Psoas muscle (tissue), 8 donors: ENCODE measurements around the gene ADAM29. TPM values are rescaled to one million over a fixed set of nuclear protein-coding genes. Genes with fewer than 3 reads are reported as not detected.

ENCODE experiments used
- ATAC-seq, 4 donors: fragments of 200-7000 bp; cut with Tn5 transposase; one replicate each; pipeline ENCODE4 v1.9.1; 2020; ENCODE audit warnings: moderate library complexity in 3 of 4, mild to moderate bottlenecking in 2 of 4
- DNase-seq, 2 donors: peaks; one replicate each; pipeline ENCODE4 v3.0.0-alpha.2; 2020
- H3K27ac ChIP-seq: fragments of 200-600 bp; one replicate; pipeline ENCODE4 v1.8.0; 2022
- H3K27me3 ChIP-seq, 3 donors: fragments of 200-600 bp in 1 of 3; one replicate each; pipeline versions ENCODE4 v1.6.1 to v1.8.0; 2013 to 2022; ENCODE audit warnings: low read length in 2 of 3, mild to moderate bottlenecking in 2 of 3, moderate library complexity in 1 of 3; ENCODE audit not compliant: insufficient read depth in 3 of 3
- H3K36me3 ChIP-seq, 2 donors: fragments of 200-600 bp in 1 of 2; one replicate each; pipeline versions ENCODE4 v1.6.1 to v1.8.0; 2013 to 2022; ENCODE audit warnings: low read depth in 1 of 2, mild to moderate bottlenecking in 1 of 2, moderate library complexity in 1 of 2; ENCODE audit not compliant: insufficient read depth in 1 of 2
- H3K4me1 ChIP-seq: fragments of 200-600 bp; one replicate; pipeline ENCODE4 v1.8.0; 2022
- H3K4me3 ChIP-seq: fragments of 200-600 bp; one replicate; pipeline ENCODE4 v1.8.0; 2022; ENCODE audit warnings: mild to moderate bottlenecking
- H3K9me3 ChIP-seq: fragments of 200-600 bp; one replicate; pipeline ENCODE4 v1.8.0; 2022
- CTCF ChIP-seq: fragments of 200-600 bp; IDR thresholded peaks from one replicate; pipeline ENCODE4 v1.8.0; 2022; ENCODE audit warnings: antibody characterized with exemption
- WGBS, 3 donors: extraction: QIAGEN DNeasy Blood & Tissue Kit; methylation state at CpG; one replicate each; pipeline versions ENCODE4 v1.1.6 to v1.1.7; 2013; 5-methylcytosine and 5-hydroxymethylcytosine counted together
- intact Hi-C, 2 donors: fragments of 100-400 bp; cut with DNase I; formaldehyde crosslinking; loops; one replicate each; pipeline versions ENCODE4 v1.11.0 to v1.14.2; 2022
- polyA plus RNA-seq, 3 donors: library from polyadenylated mRNA; stranded (reverse); fragments of 200-250 nt; gene quantifications; one replicate each; pipeline ENCODE4 v1.2.3, GENCODE V29; 2013
- total RNA-seq, 4 donors: library from RNA; stranded (reverse); fragmentation: NEBNext Ultra II Directional in 2 of 4; extraction: Animal tissue kit (Norgen Biotek cat#: 25700) in 2 of 4; gene quantifications; one replicate each; pipeline versions ENCODE4 v1.2.1 to v1.2.4, GENCODE V29; 2021 to 2023
- donor health status: healthy with polysubstance abuse.
- donor health status: DM: no; HTN: no; CAD: no; lungs with moderate emphysema.
- donor health status: Bipolar disorder and iron deficiency.
- donor health status: healthy.
- donor health status: DM: yes; HTN: yes; CAD: no.
- donor health status: DM: no; HTN: no; CAD: no.
- donor health status: DM: no; HTN: no; CAD: no.
- donor health status: DM: yes; HTN: yes; CAD: no.

Gene ADAM29
- total and polyA plus RNA-seq, 7 donors: not detected

DNA sequence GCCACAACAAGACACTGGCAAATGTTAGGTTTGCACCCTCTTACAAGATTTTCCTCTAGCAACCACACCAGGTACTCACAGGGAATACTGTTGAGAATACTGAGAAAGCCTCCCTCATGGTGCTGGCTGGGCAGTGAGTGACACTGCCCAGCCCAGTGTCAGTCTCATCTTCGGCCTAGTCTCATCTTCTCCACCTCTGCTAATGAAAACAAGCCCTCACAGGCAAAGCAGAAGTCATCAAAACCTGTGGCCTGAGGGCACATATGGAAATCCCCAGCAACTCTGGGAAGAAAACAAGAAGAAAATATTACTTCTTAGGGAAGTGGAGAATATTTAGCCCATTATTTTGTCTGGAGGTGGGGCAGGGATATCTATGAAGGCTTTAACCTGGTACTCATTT, 7.9 kb upstream of the ADAM29 start:
- Histone ChIP-seq H3K36me3 (no peaks in the 10 kb centered on the region), H3K4me1 (no peaks in the 10 kb centered on the region), H3K4me3 (no peak overlapping the region), H3K27ac (no peak overlapping the region), H3K27me3 (no peaks in the 10 kb centered on the region), H3K9me3 (no peaks in the 10 kb centered on the region)
- no peak for TF ChIP-seq CTCF
- ATAC-seq (no peak), DNase-seq (no peak)
- 57 to 72% (median 62%) methylated on average over 1 of the region's 1 CpG for WGBS, 3 donors
- intact Hi-C loops: no loop called here

GRCh38 chr4:174912919-174913543, 5.1 kb upstream of the ADAM29 start:
- no peak for DNase-seq
- intact Hi-C loops: no loop called here
- ATAC-seq: no peak
- H3K9me3 ChIP-seq: no peaks in the 10 kb centered on the region
- no peak for TF ChIP-seq CTCF
- H3K4me1 ChIP-seq: no peaks in the 10 kb centered on the region
- H3K27ac ChIP-seq: no peak overlapping the region
- no peaks in the 10 kb centered on the region for H3K36me3 ChIP-seq
- no peaks in the 10 kb centered on the region for H3K27me3 ChIP-seq
- H3K4me3 ChIP-seq: no peak overlapping the region
- 77 to 80% (median 79%) methylated on average over 3 of the region's 3 CpGs for WGBS, 3 donors

DNA sequence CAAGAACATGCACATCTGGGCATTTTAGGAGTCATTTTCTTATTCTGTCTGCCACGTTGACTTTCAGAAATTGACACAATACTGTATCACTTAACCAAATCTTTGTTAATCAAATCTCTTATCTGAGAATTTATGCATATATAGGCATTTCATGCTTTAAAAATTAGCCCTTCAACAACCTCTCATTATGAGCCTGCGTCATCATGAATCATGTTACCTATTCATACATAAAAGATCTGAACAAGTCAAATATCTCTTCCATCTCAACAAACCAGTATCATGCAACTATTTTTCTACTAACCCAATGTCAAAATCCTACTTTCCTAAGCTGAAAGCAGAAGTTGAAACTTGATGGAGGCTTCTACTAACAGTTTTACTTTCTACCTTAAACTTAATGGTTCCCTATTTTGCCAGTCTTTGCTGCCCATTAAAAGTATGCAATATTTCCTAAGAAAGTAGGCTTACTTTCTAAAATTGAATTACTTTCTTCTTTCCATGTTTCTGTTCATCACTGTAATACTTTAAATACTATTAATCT, 1.8 kb downstream of the ADAM29 start:
- Histone ChIP-seq H3K9me3 (no peaks in the 10 kb centered on the region), H3K27me3 (no peaks in the 10 kb centered on the region), H3K4me3 (no peak overlapping the region), H3K4me1 (no peaks in the 10 kb centered on the region), H3K27ac (no peak overlapping the region), H3K36me3 (no peaks in the 10 kb centered on the region)
- intact Hi-C loops: no loop called here
- ATAC-seq: no peak
- DNase-seq: no peak
- 63 to 72% (median 69%) methylated on average over 2 of the region's 2 CpGs for WGBS, 3 donors
- TF ChIP-seq CTCF: no peak

- no peak for TF ChIP-seq CTCF
These were observed 8.8 kb downstream of the ADAM29 start for GRCh38 chr4:174926958-174927357.

GRCh38 chr4:174928174-174928573, 10.0 kb downstream of the ADAM29 start:
- no peak for TF ChIP-seq CTCF
- WGBS, 3 donors: 73 to 81% (median 81%) methylated on average over 6 of the region's 6 CpGs
- Histone ChIP-seq H3K9me3 (no peaks in the 10 kb centered on the region), H3K27me3 (no peaks in the 10 kb centered on the region), H3K27ac (no peak overlapping the region), H3K4me1 (no peaks in the 10 kb centered on the region), H3K4me3 (no peak overlapping the region), H3K36me3 (no peaks in the 10 kb centered on the region)
- intact Hi-C loops: loop anchor here in 1 of 2 donors (2.0 kb wide), 1 partner anchor 23 kb away; no protein-coding TSS in a partner anchor
- DNase-seq (no peak), ATAC-seq (no peak)

More at GRCh38 chr4:174926958-174927357, 8.8 kb downstream of the ADAM29 start:
- Histone ChIP-seq H3K27me3 (no peaks in the 10 kb centered on the region), H3K4me1 (no peaks in the 10 kb centered on the region), H3K4me3 (no peak overlapping the region), H3K36me3 (no peaks in the 10 kb centered on the region), H3K9me3 (no peaks in the 10 kb centered on the region), H3K27ac (no peak overlapping the region)
- 91 to 92% (median 92%) methylated on average over 3 of the region's 3 CpGs for whole genome bisulfite sequencing, 3 donors
- intact Hi-C loops: no loop called here
- DNase-seq (no peak), ATAC-seq (no peak)
